CD4-positive, alpha-beta T cell (primary cell): Measurements from ENCODE around the gene RNF123. TPM values are rescaled to one million over a fixed set of nuclear protein-coding genes. Genes with fewer than 3 reads are reported as not detected.

ENCODE experiments used
- ATAC-seq: fragments of 200-7000 bp; cut with Tn5 transposase; one replicate; pipeline ENCODE4 v1.10.0; 2022; ENCODE audit warnings: mild to moderate bottlenecking; ENCODE audit not compliant: poor library complexity
- CTCF ChIA-PET: fragments of 350-600 bp; sonication (Branson Sonifier 250); formaldehyde crosslinking; loops from one replicate; lab custom pipeline; 2021; ENCODE audit warnings: antibody characterized with exemption, inconsistent platforms; lab: Charles Lee
- POLR2A ChIA-PET: fragments of 350-600 bp; sonication (Branson Sonifier 250); formaldehyde crosslinking; loops from one replicate; lab custom pipeline; 2021; ENCODE audit warnings: antibody characterized with exemption, inconsistent platforms; lab: Charles Lee
- DNase-seq, 14 experiments: peaks; one replicate each; pipeline ENCODE4 v3.0.0-alpha.2; 2013 to 2020; ENCODE audit warnings: mixed read lengths in 2 of 14
- H3K27ac ChIP-seq, 2 donors: one replicate each; pipeline versions ENCODE4 v1.5.1 to v1.7.0; 2013; ENCODE audit warnings: low read length in 2 of 2, low read depth in 1 of 2, mild to moderate bottlenecking in 1 of 2
- H3K27me3 ChIP-seq, 2 experiments: 1 replicate in 1 of 2; 2 replicates in 1 of 2; pipeline versions ENCODE4 v1.6.1 to v1.7.0; 2013; ENCODE audit warnings: low read length in 2 of 2, control low read depth in 1 of 2, mild to moderate bottlenecking in 1 of 2, moderate library complexity in 1 of 2; ENCODE audit not compliant: insufficient read depth in 2 of 2, control insufficient read depth in 1 of 2
- H3K36me3 ChIP-seq: one replicate; pipeline ENCODE4 v1.6.1; 2013; ENCODE audit warnings: low read length, control low read depth; ENCODE audit not compliant: insufficient read depth
- H3K4me1 ChIP-seq: one replicate; pipeline ENCODE4 v1.6.1; 2013; ENCODE audit warnings: low read length, control low read depth; ENCODE audit not compliant: insufficient read depth
- H3K4me3 ChIP-seq: one replicate; pipeline ENCODE4 v1.5.1; 2013; ENCODE audit warnings: mild to moderate bottlenecking, low read length, moderate library complexity
- H3K9me3 ChIP-seq, 2 experiments: 1 replicate in 1 of 2; 2 replicates in 1 of 2; pipeline versions ENCODE4 v1.6.1 to v1.7.0; 2013; ENCODE audit warnings: low read length in 2 of 2, mild to moderate bottlenecking in 2 of 2, control low read depth in 1 of 2, moderate library complexity in 1 of 2; ENCODE audit not compliant: control insufficient read depth in 1 of 2, insufficient read depth in 1 of 2
- H3K27ac Mint-ChIP-seq: one replicate; pipeline ENCODE4 v1.8.0; 2020; ENCODE audit warnings: mixed read lengths
- H3K27me3 Mint-ChIP-seq: one replicate; pipeline ENCODE4 v1.8.0; 2021; ENCODE audit warnings: mixed read lengths
- H3K36me3 Mint-ChIP-seq: one replicate; pipeline ENCODE4 v1.8.0; 2021; ENCODE audit warnings: low read depth, mixed read lengths
- H3K4me1 Mint-ChIP-seq: one replicate; pipeline ENCODE4 v1.8.0; 2021; ENCODE audit warnings: low read depth, mixed read lengths
- H3K4me3 Mint-ChIP-seq: one replicate; pipeline ENCODE4 v1.8.0; 2020; ENCODE audit warnings: mild to moderate bottlenecking, mixed read lengths
- H3K9me3 Mint-ChIP-seq: one replicate; pipeline ENCODE4 v1.8.0; 2020; ENCODE audit warnings: mixed read lengths
- intact Hi-C, 2 experiments: fragments of 100-400 bp; cut with DNase I in 1 of 2; cut with micrococcal nuclease in 1 of 2; formaldehyde crosslinking; loops; one replicate each; pipeline versions ENCODE4 v1.15.1 to v1.9.0; 2023 to 2025; cut with DNase I, micrococcal nuclease
- total RNA-seq, 174 experiments: library from RNA in 2 of 174; stranded (reverse) in 2 of 174; gene quantifications; one replicate each; pipeline ENCODE4 v1.2.3 and lab custom pipeline; 2021 to 2026
- TF ChIP-seq, protein P1 (sequence below): fragments of 200-600 bp; IDR thresholded peaks from one replicate; pipeline ENCODE4 v1.8.0; 2022; ENCODE audit warnings: antibody characterized with exemption, mild to moderate bottlenecking

Gene RNF123
- total RNA-seq, 2 experiments from 2014 or later, result 28.8 to 29.7 TPM

DNA sequence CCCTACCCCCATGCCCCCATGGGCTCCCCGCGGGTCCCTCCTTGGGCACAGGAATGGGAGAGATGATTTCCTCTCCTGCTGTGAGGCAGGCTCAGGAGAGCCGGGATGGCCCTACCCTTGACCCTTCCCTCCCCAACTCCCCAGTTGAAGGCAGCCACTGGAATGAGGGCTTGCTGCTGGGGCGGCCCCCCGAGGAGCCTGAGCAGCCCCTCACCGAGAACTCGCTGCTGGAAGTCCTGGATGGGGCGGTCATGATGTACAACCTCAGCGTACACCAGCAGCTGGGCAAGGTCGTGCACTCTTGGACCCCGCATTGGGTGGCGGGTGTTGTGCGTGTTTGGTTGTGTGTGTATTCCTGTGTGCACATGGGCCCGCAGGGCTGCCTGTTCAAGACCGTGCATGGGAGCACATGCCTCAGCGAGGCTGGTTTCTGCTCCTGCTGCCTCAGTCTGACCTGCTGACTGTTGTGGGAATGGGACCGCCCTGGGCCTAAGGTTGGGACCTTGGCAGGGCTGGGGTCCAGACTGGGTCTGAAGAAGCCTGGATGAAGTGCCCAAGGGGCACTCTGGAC, 16.1 kb downstream of the RNF123 start:
- DNase-seq, result no peak
- intact Hi-C loops, result no loop called here
- peaks cover 5% of the 10 kb centered on the region for H3K4me1 ChIP-seq
- Mint-ChIP-seq H3K4me1 (peaks cover 6% of the 10 kb centered on the region), H3K9me3 (no peaks in the 10 kb centered on the region), H3K27me3 (no peaks in the 10 kb centered on the region), H3K4me3 (no peak overlapping the region), H3K27ac (no peak overlapping the region), H3K36me3 (peaks cover 30% of the 10 kb centered on the region)
- no peak overlapping the region for H3K4me3 ChIP-seq
- H3K27me3 ChIP-seq, result no peaks in the 10 kb centered on the region
- H3K36me3 ChIP-seq, result peaks cover 35% of the 10 kb centered on the region
- no peak overlapping the region for H3K27ac ChIP-seq
- no peak for ATAC-seq
- ChIA-PET POLR2A (no interaction called here), CTCF (no interaction called here)
- TF ChIP-seq, protein P1, sequence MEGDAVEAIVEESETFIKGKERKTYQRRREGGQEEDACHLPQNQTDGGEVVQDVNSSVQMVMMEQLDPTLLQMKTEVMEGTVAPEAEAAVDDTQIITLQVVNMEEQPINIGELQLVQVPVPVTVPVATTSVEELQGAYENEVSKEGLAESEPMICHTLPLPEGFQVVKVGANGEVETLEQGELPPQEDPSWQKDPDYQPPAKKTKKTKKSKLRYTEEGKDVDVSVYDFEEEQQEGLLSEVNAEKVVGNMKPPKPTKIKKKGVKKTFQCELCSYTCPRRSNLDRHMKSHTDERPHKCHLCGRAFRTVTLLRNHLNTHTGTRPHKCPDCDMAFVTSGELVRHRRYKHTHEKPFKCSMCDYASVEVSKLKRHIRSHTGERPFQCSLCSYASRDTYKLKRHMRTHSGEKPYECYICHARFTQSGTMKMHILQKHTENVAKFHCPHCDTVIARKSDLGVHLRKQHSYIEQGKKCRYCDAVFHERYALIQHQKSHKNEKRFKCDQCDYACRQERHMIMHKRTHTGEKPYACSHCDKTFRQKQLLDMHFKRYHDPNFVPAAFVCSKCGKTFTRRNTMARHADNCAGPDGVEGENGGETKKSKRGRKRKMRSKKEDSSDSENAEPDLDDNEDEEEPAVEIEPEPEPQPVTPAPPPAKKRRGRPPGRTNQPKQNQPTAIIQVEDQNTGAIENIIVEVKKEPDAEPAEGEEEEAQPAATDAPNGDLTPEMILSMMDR, result no peak
- no peaks in the 10 kb centered on the region for H3K9me3 ChIP-seq

DNA sequence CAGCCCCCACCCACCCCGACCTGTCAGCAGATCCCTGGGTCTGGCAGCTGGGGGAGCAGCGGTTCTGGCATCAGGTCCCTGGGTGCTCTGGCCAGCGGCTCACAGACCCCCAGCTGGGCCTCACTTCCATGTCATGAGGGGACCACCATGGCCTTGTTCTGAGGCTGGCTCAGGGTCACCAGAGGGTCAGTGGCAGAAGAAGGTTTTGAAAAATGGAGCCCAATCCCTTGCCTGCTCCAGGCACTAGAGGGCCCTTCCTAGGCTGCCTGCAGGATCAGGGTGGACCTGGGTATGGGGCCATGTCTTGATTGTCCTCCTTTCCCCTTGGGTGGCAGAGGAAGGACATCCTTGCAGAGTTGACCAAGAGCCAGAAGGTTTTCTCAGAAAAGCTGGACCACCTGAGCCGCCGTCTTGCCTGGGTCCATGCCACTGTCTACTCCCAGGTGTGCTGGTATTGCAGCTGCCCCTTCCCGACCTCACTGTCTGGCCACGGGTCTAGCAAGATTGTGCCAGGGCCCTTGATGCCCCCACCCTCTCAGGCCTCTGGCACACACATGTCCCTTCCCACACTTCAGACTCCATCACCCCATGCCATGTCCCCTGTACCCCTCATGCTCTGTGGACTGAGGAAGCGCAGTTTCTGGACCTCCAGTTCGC, 17.2 kb downstream of the RNF123 start:
- Histone ChIP-seq H3K4me1 (peaks cover 5% of the 10 kb centered on the region), H3K36me3 (peaks cover 31% of the 10 kb centered on the region), H3K9me3 (no peaks in the 10 kb centered on the region), H3K4me3 (no peak overlapping the region), H3K27ac (no peak overlapping the region), H3K27me3 (no peaks in the 10 kb centered on the region)
- Mint-ChIP-seq H3K4me3 (no peak overlapping the region), H3K4me1 (peaks cover 6% of the 10 kb centered on the region), H3K36me3 (peaks cover 28% of the 10 kb centered on the region), H3K9me3 (no peaks in the 10 kb centered on the region), H3K27ac (no peak overlapping the region), H3K27me3 (no peaks in the 10 kb centered on the region)
- ATAC-seq (no peak), DNase-seq (no peak)
- POLR2A ChIA-PET, result interaction anchor here (0.6 kb wide), 1 partner anchor 207 kb away, joined by 4 read pairs; no protein-coding TSS in a partner anchor
- TF ChIP-seq, protein P1, result no peak
- CTCF ChIA-PET, result no interaction called here
- intact Hi-C loops, result no loop called here

DNA sequence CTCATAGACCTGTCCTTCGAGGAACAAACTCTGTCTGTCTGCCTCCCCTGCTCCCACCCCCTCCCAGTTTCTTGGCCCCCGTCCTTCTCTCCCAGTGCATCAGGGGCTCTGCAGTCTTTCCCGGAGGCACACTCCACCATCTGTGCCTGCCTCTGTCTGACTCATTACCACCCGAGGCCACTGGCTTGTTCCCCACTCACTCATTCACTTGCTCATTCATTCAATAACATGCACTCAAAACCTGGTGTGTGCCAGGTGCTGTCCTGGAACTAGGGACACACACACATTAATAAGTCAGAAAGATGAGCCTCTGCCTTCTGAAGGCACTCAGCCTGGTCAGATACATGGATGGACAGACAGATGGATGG, 17.7 kb downstream of the RNF123 start:
- CTCF ChIA-PET, result no interaction called here
- no peak overlapping the region for H3K4me3 ChIP-seq
- H3K27ac Mint-ChIP-seq, result no peak overlapping the region
- H3K36me3 ChIP-seq, result peaks cover 26% of the 10 kb centered on the region
- TF ChIP-seq, protein P1, result no peak
- H3K36me3 Mint-ChIP-seq, result peaks cover 28% of the 10 kb centered on the region
- ATAC-seq, result no peak
- H3K4me1 ChIP-seq, result peaks cover 5% of the 10 kb centered on the region
- peaks cover 6% of the 10 kb centered on the region for H3K4me1 Mint-ChIP-seq
- H3K27me3 Mint-ChIP-seq, result no peaks in the 10 kb centered on the region
- no peaks in the 10 kb centered on the region for H3K27me3 ChIP-seq
- intact Hi-C loops, result no loop called here
- no peak overlapping the region for H3K27ac ChIP-seq
- no peak overlapping the region for H3K4me3 Mint-ChIP-seq
- POLR2A ChIA-PET, result interaction anchor here (0.6 kb wide), 1 partner anchor 43 kb away, joined by 3 read pairs; no protein-coding TSS in a partner anchor
- no peaks in the 10 kb centered on the region for H3K9me3 ChIP-seq
- no peak for DNase-seq
- H3K9me3 Mint-ChIP-seq, result no peaks in the 10 kb centered on the region
